ENCODE results near the gene RPL31.

The RPL31 gene

DNA sequence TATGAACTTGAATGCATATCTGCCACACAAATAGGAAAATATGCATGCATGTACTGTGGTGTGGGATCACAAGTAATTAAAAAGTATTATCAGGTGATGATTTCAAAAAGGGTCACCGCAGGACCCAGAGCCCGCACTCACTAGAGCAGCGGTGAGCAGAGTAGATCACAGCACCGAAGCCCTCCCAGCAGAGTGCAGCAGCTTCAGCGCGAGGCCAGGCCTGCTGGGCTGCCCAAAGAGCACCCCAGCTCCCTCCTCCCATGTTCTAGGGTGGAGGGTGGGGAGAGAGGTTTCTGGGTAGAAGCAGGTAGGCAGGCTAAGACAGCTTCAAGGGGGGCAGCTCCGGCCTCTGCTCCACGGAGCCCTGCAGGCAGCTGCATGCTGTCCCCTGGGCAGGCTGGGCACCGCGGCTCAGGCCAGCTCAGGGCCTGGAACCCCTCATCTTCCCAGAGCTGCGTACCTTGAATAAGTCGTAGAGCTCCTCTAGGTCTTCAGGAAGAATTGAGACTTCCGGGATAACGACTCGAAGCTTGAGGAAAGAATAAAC, 24.9 kb downstream of the RPL31 start:
- Histone ChIP-seq H3K4me1 (ENCODE audit: low read depth, poor library complexity, severe bottlenecking) (no peaks in the 10 kb centered on the region), H4K20me1 (ENCODE audit: insufficient read depth) (no peaks in the 10 kb centered on the region), H3K9ac (no peak overlapping the region), H3K27ac (no peak overlapping the region), H3K4me2 (no peak overlapping the region), H3K4me3 (IDR thresholded peaks at IDR 0.05; ENCODE audit: insufficient read depth, low read depth, low read length) (no peak overlapping the region), H2AFZ (ENCODE audit: low read depth) (no peak overlapping the region), H3K79me2 (ENCODE audit: insufficient read depth, low read depth) (no peaks in the 10 kb centered on the region), H3K27me3 (ENCODE audit: insufficient read depth, low read depth) (no peaks in the 10 kb centered on the region), H3K36me3 (ENCODE audit: insufficient read depth) (no peaks in the 10 kb centered on the region)
- no peak for TF ChIP-seq CTCF (conservative IDR thresholded peaks at IDR 0.05; ENCODE audit: low read depth, low read length)

DNA sequence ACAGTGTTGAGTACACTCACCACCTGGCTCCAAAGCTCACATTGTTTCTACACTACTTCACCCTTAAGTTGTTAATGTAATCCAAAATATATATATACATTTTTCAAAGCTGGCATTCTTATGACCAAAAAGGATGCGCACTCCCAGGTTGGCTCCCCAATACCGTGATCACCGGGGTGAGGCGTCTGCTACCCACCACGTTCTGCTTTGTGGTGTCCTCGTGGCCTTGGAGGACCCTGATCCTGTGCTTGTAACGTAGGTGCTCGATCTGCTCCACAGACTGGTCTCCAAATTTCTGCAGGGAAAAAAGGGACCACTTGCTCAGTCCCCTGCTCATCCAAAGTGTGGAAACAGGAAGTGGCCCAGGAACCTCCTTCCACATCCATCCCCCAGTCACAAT, 25.8 kb downstream of the RPL31 start:
- Histone ChIP-seq H3K36me3 (ENCODE audit: insufficient read depth) (no peaks in the 10 kb centered on the region), H3K4me1 (ENCODE audit: low read depth, poor library complexity, severe bottlenecking) (no peaks in the 10 kb centered on the region), H3K9ac (no peak overlapping the region), H3K4me2 (no peak overlapping the region), H4K20me1 (ENCODE audit: insufficient read depth) (no peaks in the 10 kb centered on the region), H3K27ac (no peak overlapping the region), H3K27me3 (ENCODE audit: insufficient read depth, low read depth) (no peaks in the 10 kb centered on the region), H2AFZ (ENCODE audit: low read depth) (no peak overlapping the region), H3K4me3 (IDR thresholded peaks at IDR 0.05; ENCODE audit: insufficient read depth, low read depth, low read length) (no peak overlapping the region), H3K79me2 (ENCODE audit: insufficient read depth, low read depth) (no peaks in the 10 kb centered on the region)
- no peak for TF ChIP-seq CTCF (conservative IDR thresholded peaks at IDR 0.05; ENCODE audit: low read depth, low read length)

GRCh38 chr2:101030866-101031554, 28.9 kb downstream of the RPL31 start:
- no peak overlapping the region for H3K27ac ChIP-seq
- no peaks in the 10 kb centered on the region for H3K36me3 ChIP-seq (ENCODE audit: insufficient read depth)
- no peak for TF ChIP-seq CTCF (conservative IDR thresholded peaks at IDR 0.05; ENCODE audit: low read depth, low read length)
- H2AFZ ChIP-seq (ENCODE audit: low read depth) = no peak overlapping the region
- H3K4me3 ChIP-seq (IDR thresholded peaks at IDR 0.05; ENCODE audit: insufficient read depth, low read depth, low read length) = no peak overlapping the region
- H4K20me1 ChIP-seq (ENCODE audit: insufficient read depth) = no peaks in the 10 kb centered on the region
- no peaks in the 10 kb centered on the region for H3K27me3 ChIP-seq (ENCODE audit: insufficient read depth, low read depth)
- no peak overlapping the region for H3K4me2 ChIP-seq
- H3K9ac ChIP-seq = no peak overlapping the region
- no peaks in the 10 kb centered on the region for H3K79me2 ChIP-seq (ENCODE audit: insufficient read depth, low read depth)
- H3K4me1 ChIP-seq (ENCODE audit: low read depth, poor library complexity, severe bottlenecking) = no peaks in the 10 kb centered on the region

DNA sequence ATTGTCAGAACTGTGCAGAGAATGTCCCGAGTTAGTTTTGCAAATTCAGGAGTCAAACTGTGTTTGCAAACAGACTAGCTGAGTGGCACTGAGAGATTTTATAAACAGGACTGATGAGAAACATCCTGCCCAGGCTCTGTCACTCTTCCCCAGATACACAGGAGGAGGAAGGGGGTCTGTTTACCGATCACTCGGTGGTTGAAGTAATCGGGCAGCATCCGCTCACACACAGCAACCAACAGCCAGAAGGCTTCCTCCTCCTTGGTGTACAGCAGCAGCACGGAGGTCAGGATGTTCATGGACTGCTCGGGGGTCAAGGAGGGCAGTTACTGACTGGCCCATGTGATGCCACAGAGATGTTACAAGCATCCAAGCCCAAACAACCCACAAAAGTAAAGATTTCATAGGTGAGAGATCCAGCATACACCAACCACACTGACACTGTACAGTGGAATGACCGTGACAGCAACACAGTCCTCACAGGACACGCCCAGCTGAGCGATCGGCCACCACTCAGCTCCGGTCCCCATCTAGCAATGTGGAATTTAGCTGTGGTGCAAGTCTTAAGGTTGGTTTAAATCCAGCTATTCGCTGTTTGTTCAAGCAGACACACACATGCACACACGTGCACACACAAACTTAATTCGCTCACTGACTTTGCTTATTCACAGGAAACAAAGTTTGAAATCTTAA, 30.1 kb downstream of the RPL31 start:
- Histone ChIP-seq H3K36me3 (ENCODE audit: insufficient read depth) (no peaks in the 10 kb centered on the region), H3K79me2 (ENCODE audit: insufficient read depth, low read depth) (no peaks in the 10 kb centered on the region), H3K27ac (no peak overlapping the region), H3K9ac (no peak overlapping the region), H3K4me1 (ENCODE audit: low read depth, poor library complexity, severe bottlenecking) (no peaks in the 10 kb centered on the region), H3K27me3 (ENCODE audit: insufficient read depth, low read depth) (no peaks in the 10 kb centered on the region), H4K20me1 (ENCODE audit: insufficient read depth) (no peaks in the 10 kb centered on the region), H3K4me2 (no peak overlapping the region), H2AFZ (ENCODE audit: low read depth) (no peak overlapping the region), H3K4me3 (IDR thresholded peaks at IDR 0.05; ENCODE audit: insufficient read depth, low read depth, low read length) (no peak overlapping the region)
- TF ChIP-seq CTCF (conservative IDR thresholded peaks at IDR 0.05; ENCODE audit: low read depth, low read length) = no peak

Data from KMS-11 (cell line).